DOHH2 (cell line): ENCODE data around the gene GPR143.

Source experiments
- H3F3A ChIP-seq: fragments of 200-600 bp; sonication (generic), shearing (Covaris generic); 2 replicates; pipeline ENCODE4 v1.6.0; 2016; ENCODE audit warnings: antibody characterized with exemption, mild to moderate bottlenecking; ENCODE audit not compliant: control insufficient read depth, insufficient read depth
- H3K27ac ChIP-seq: fragments of 200-600 bp; sonication (generic); 2 replicates; pipeline ENCODE4 v1.5.1; 2014; ENCODE audit warnings: low read depth, mild to moderate bottlenecking, low read length, moderate library complexity
- H3K27me3 ChIP-seq: fragments of 200-600 bp; sonication (generic); 2 replicates; pipeline ENCODE4 v1.6.1; 2014; ENCODE audit warnings: mild to moderate bottlenecking, low read length, mixed read lengths; ENCODE audit not compliant: control insufficient read depth
- H3K36me3 ChIP-seq: fragments of 200-600 bp; sonication (generic); 2 replicates; pipeline ENCODE4 v1.6.1; 2014; ENCODE audit warnings: mild to moderate bottlenecking, low read length, moderate library complexity, mixed read lengths; ENCODE audit not compliant: control insufficient read depth
- H3K4me1 ChIP-seq: fragments of 200-600 bp; sonication (generic); 2 replicates; pipeline ENCODE4 v1.6.1; 2014; ENCODE audit warnings: mild to moderate bottlenecking, low read length, mixed read lengths; ENCODE audit not compliant: control insufficient read depth
- H3K4me2 ChIP-seq: fragments of 200-600 bp; sonication (generic); 2 replicates; pipeline ENCODE4 v1.6.0; 2014; ENCODE audit warnings: mild to moderate bottlenecking, low read length, moderate library complexity
- H3K4me3 ChIP-seq: fragments of 200-600 bp; sonication (generic); 2 replicates; pipeline ENCODE4 v1.5.1; 2014; ENCODE audit warnings: mild to moderate bottlenecking, low read length, mixed read lengths
- H3K79me2 ChIP-seq: fragments of 200-600 bp; sonication (generic); 2 replicates; pipeline ENCODE4 v1.6.1; 2014; ENCODE audit warnings: mild to moderate bottlenecking, low read length, mixed read lengths; ENCODE audit not compliant: control insufficient read depth
- H3K9me2 ChIP-seq: fragments of 200-600 bp; sonication (generic); replicated peaks from 2 replicates; pipeline ENCODE4 v1.6.1; 2014; ENCODE audit warnings: mild to moderate bottlenecking, low read length, mixed read lengths; ENCODE audit not compliant: control insufficient read depth
- H3K9me3 ChIP-seq: fragments of 200-600 bp; sonication (generic); 2 replicates; pipeline ENCODE4 v1.6.1; 2014; ENCODE audit warnings: antibody characterized with exemption, low read length, mixed read lengths; ENCODE audit not compliant: control insufficient read depth, insufficient read depth
- H4K20me1 ChIP-seq: fragments of 200-600 bp; sonication (generic); 2 replicates; pipeline ENCODE4 v1.6.0; 2014; ENCODE audit warnings: low read depth, mild to moderate bottlenecking, antibody characterized with exemption, low read length, moderate library complexity; ENCODE audit not compliant: control insufficient read depth, insufficient read depth
- EZH2phosphoT487 ChIP-seq: fragments of 200-600 bp; sonication (generic); IDR thresholded peaks from 2 replicates; pipeline ENCODE4 v1.6.1; 2017; ENCODE audit warnings: borderline replicate concordance, mild to moderate bottlenecking, antibody characterized with exemption, low read length, moderate library complexity, mixed read lengths
- TF ChIP-seq, protein P1 (sequence below): fragments of 200-600 bp; sonication (generic); IDR thresholded peaks from one replicate; pipeline ENCODE4 v1.5.1; 2014; ENCODE audit warnings: antibody characterized with exemption, mild to moderate bottlenecking, low read depth, low read length; ENCODE audit not compliant: poor library complexity, severe bottlenecking

Gene GPR143

DNA sequence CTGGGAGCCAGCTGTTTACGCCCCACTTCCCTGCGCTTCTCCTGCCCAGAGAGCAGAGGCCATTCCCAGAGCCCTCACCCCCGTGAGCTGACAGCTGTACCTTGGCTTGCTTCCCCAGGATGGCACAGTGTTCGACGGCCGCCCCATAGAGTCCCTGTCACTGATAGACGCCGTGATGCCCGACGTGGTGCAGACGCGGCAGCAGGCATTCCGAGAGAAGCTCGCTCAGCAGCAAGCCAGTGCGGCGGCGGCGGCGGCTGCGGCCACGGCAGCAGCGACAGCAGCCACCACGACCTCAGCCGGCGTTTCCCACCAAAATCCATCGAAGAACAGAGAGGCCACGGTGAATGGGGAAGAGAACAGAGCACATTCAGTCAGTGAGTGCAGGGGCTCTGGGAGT is 77.7 kb downstream of the GPR143 start:
- Histone ChIP-seq H3K9me3 (no peaks in the 10 kb centered on the region), H3F3A (no peaks in the 10 kb centered on the region), H3K9me2 (no peaks in the 10 kb centered on the region), H3K27me3 (no peaks in the 10 kb centered on the region), H4K20me1 (no peaks in the 10 kb centered on the region), H3K4me2 (no peak overlapping the region), H3K27ac (no peak overlapping the region), H3K4me1 (no peaks in the 10 kb centered on the region), H3K79me2 (no peaks in the 10 kb centered on the region), H3K4me3 (no peak overlapping the region), H3K36me3 (no peaks in the 10 kb centered on the region)
- no peak for TF ChIP-seq EZH2phosphoT487
- TF ChIP-seq, protein P1, sequence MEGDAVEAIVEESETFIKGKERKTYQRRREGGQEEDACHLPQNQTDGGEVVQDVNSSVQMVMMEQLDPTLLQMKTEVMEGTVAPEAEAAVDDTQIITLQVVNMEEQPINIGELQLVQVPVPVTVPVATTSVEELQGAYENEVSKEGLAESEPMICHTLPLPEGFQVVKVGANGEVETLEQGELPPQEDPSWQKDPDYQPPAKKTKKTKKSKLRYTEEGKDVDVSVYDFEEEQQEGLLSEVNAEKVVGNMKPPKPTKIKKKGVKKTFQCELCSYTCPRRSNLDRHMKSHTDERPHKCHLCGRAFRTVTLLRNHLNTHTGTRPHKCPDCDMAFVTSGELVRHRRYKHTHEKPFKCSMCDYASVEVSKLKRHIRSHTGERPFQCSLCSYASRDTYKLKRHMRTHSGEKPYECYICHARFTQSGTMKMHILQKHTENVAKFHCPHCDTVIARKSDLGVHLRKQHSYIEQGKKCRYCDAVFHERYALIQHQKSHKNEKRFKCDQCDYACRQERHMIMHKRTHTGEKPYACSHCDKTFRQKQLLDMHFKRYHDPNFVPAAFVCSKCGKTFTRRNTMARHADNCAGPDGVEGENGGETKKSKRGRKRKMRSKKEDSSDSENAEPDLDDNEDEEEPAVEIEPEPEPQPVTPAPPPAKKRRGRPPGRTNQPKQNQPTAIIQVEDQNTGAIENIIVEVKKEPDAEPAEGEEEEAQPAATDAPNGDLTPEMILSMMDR: no peak

DNA sequence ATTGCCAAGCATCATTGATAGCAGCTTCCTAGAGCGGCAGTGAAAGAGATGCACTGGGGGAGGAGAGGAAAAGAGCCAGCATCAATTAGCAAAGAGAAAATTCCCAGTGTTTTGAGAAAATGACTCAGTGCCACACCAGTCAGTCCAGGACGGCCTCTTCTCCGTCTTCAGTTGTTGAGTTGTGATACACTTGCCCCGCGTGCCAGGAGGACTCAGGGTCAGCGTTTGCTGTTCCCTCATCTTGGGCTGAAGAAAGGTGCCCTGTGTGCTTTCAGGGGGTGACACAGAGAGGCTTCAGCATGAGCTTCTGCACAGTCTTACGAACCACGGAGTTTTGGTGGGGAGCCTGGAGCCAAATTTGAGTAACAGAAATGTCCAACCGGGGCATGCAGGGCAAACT is 82.3 kb downstream of the GPR143 start:
- Histone ChIP-seq H3K27me3 (no peaks in the 10 kb centered on the region), H3K79me2 (no peaks in the 10 kb centered on the region), H3K9me3 (no peaks in the 10 kb centered on the region), H4K20me1 (no peaks in the 10 kb centered on the region), H3K9me2 (no peaks in the 10 kb centered on the region), H3F3A (no peaks in the 10 kb centered on the region), H3K27ac (no peak overlapping the region), H3K4me3 (no peak overlapping the region), H3K36me3 (no peaks in the 10 kb centered on the region), H3K4me1 (no peaks in the 10 kb centered on the region), H3K4me2 (no peak overlapping the region)
- TF ChIP-seq, protein P1: no peak
- no peak for TF ChIP-seq EZH2phosphoT487

DNA sequence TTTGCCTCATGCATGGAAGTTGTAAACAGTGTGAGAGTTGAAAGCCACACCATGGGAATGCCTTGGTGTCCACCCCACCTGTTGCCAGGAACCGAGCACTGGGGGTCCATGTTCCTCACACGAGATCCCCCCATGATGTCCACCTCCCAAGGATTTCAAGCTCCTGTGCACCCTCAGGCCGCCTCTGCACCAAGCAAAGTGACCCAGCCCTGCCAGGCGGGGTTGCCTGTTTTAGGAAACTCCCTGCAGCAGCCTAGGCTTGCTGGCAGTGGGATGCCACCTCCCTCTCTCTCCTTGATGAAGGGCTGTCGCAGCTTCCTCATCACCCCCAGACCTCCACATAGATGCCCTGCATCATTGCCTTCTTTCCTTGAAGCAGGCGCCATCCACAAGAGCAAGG is 82.8 kb downstream of the GPR143 start:
- Histone ChIP-seq H3K79me2 (no peaks in the 10 kb centered on the region), H3F3A (no peaks in the 10 kb centered on the region), H3K36me3 (no peaks in the 10 kb centered on the region), H3K27ac (no peak overlapping the region), H3K9me2 (no peaks in the 10 kb centered on the region), H3K4me1 (no peaks in the 10 kb centered on the region), H3K9me3 (no peaks in the 10 kb centered on the region), H3K4me3 (no peak overlapping the region), H3K4me2 (no peak overlapping the region), H3K27me3 (no peaks in the 10 kb centered on the region), H4K20me1 (no peaks in the 10 kb centered on the region)
- TF ChIP-seq, protein P1: no peak
- TF ChIP-seq EZH2phosphoT487: no peak

DNA sequence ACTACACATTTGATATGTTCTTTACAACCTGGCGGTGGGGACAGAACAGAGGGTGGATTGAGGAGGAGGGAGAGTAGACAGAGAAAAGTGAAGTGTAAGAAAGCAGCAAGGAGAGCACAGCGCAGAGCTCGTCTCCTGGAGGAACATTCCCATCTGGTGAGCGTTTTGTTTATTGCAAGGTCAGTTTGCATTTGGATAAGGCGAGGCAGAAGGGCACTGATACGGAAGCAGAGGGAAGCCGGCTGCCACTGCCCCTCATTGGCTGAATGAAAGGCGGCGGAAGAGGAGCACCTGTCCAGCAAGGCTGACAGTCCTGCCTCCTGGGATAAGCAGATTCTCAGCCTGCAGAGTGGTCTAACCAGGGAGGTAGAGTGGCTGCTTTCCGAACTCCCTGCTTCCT is 83.2 kb downstream of the GPR143 start:
- Histone ChIP-seq H3K4me3 (no peak overlapping the region), H3K4me2 (no peak overlapping the region), H3K4me1 (peaks cover 2% of the 10 kb centered on the region; the same call in 1 of the 2 replicates), H3K27ac (no peak overlapping the region), H4K20me1 (no peaks in the 10 kb centered on the region), H3K79me2 (no peaks in the 10 kb centered on the region), H3K9me3 (no peaks in the 10 kb centered on the region), H3K36me3 (no peaks in the 10 kb centered on the region), H3F3A (no peaks in the 10 kb centered on the region), H3K27me3 (no peaks in the 10 kb centered on the region), H3K9me2 (no peaks in the 10 kb centered on the region)
- TF ChIP-seq, protein P1: no peak
- TF ChIP-seq EZH2phosphoT487: no peak
